ENCODE results near the gene BACE1-AS.

DNA sequence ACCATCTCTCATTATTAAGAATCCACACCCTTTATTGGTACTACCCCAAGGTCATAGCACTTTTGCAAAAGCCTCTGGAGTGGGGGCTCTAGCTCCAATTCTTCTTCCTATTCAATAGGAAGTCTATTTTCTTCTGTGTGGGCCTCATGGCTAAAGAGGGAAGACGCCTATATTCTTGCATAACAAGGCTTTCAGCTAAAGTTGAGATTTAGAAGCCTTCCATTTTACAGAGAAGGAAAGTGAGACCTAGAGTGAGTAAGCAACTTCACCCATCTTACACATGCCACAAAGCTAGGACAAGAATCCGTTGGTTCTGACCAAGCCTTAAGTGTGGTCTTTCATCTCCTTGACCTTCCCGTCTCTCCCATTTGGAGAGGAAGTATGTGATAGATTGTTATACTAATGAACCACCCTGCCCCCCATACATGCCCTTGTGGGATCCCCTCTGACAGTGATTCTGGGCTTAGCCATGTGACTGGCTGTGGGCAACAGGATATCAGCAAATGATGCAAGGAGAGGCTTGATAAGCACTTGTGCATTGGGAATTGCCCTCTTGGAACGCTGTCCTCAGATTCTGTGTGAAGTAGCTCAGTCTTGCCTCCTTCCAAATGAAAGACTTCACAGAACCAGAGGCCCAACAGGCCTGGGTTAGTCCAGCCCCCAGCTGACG is 12.6 kb downstream of the BACE1-AS start:
- no peak for TF ChIP-seq POLR2A (IDR thresholded peaks at IDR 0.05; ENCODE audit: low read length)
- no peak for TF ChIP-seq JUNB (IDR thresholded peaks at IDR 0.05)
- TF ChIP-seq, protein P1, sequence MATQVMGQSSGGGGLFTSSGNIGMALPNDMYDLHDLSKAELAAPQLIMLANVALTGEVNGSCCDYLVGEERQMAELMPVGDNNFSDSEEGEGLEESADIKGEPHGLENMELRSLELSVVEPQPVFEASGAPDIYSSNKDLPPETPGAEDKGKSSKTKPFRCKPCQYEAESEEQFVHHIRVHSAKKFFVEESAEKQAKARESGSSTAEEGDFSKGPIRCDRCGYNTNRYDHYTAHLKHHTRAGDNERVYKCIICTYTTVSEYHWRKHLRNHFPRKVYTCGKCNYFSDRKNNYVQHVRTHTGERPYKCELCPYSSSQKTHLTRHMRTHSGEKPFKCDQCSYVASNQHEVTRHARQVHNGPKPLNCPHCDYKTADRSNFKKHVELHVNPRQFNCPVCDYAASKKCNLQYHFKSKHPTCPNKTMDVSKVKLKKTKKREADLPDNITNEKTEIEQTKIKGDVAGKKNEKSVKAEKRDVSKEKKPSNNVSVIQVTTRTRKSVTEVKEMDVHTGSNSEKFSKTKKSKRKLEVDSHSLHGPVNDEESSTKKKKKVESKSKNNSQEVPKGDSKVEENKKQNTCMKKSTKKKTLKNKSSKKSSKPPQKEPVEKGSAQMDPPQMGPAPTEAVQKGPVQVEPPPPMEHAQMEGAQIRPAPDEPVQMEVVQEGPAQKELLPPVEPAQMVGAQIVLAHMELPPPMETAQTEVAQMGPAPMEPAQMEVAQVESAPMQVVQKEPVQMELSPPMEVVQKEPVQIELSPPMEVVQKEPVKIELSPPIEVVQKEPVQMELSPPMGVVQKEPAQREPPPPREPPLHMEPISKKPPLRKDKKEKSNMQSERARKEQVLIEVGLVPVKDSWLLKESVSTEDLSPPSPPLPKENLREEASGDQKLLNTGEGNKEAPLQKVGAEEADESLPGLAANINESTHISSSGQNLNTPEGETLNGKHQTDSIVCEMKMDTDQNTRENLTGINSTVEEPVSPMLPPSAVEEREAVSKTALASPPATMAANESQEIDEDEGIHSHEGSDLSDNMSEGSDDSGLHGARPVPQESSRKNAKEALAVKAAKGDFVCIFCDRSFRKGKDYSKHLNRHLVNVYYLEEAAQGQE (IDR thresholded peaks at IDR 0.05) = no peak

All from A549 (cell line).